ENCODE results near the gene PAXX. TPM values are rescaled to one million over a fixed set of nuclear protein-coding genes. Genes with fewer than 3 reads are reported as not detected.

PAXX gene
- polyA plus RNA-seq, 1 donor (not counting 4 experiments of a cell fraction or from before 2014, with no cell fraction given) = 11.2 TPM

- H3K9me3 ChIP-seq (ENCODE audit: control insufficient read depth, low read depth, low read length) = no peaks in the 10 kb centered on the region
- FAIRE-seq (peak; percentile 9), DNase-seq (ENCODE audit: low read depth, low spot score) (peak; percentile 36)
- H3K4me1 ChIP-seq (ENCODE audit: control insufficient read depth, extremely low read depth, insufficient read depth, low read length) = peaks cover 14% of the 10 kb centered on the region
- dilution Hi-C loops (cut with MboI; ENCODE audit: extremely low pct_ligation_motif_present, low sequenced_read_pairs) = loop anchor here (25.0 kb wide), 1 partner anchor 132 kb away; the partner anchor contains the start of gene RABL6
- H4K20me1 ChIP-seq (ENCODE audit: control insufficient read depth, extremely low read depth, insufficient read depth, low read length) = no peaks in the 10 kb centered on the region
- peaks cover 31% of the 10 kb centered on the region for H3K79me2 ChIP-seq (ENCODE audit: control insufficient read depth, insufficient read depth, low read length)
- peak within 1 kb of the TSS; percentile 40 for H2AFZ ChIP-seq (ENCODE audit: control insufficient read depth, low read length)
- peak within 1 kb of the TSS; percentile 67 for H3K27ac ChIP-seq (ENCODE audit: control insufficient read depth, insufficient read depth, low read length)
- peaks cover 15 to 24% of the 10 kb centered on the region in 2 experiments for H3K36me3 ChIP-seq (ENCODE audit: control insufficient read depth in 2 of 2, extremely low read depth in 1 of 2, insufficient read depth in 2 of 2, low read length in 2 of 2)
- no peaks in the 10 kb centered on the region for H3K27me3 ChIP-seq (ENCODE audit: control insufficient read depth, extremely low read depth, insufficient read depth, low read length)
- H3K9me1 ChIP-seq (ENCODE audit: control insufficient read depth, extremely low read depth, insufficient read depth, low read length) = no peaks in the 10 kb centered on the region
- no peak for TF ChIP-seq EZH2 (IDR thresholded peaks at IDR 0.05; ENCODE audit: low read length)
- TF ChIP-seq, protein P1, sequence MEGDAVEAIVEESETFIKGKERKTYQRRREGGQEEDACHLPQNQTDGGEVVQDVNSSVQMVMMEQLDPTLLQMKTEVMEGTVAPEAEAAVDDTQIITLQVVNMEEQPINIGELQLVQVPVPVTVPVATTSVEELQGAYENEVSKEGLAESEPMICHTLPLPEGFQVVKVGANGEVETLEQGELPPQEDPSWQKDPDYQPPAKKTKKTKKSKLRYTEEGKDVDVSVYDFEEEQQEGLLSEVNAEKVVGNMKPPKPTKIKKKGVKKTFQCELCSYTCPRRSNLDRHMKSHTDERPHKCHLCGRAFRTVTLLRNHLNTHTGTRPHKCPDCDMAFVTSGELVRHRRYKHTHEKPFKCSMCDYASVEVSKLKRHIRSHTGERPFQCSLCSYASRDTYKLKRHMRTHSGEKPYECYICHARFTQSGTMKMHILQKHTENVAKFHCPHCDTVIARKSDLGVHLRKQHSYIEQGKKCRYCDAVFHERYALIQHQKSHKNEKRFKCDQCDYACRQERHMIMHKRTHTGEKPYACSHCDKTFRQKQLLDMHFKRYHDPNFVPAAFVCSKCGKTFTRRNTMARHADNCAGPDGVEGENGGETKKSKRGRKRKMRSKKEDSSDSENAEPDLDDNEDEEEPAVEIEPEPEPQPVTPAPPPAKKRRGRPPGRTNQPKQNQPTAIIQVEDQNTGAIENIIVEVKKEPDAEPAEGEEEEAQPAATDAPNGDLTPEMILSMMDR (optimal IDR thresholded peaks at IDR 0.05 in 1 of 3, IDR thresholded peaks at IDR 0.05 in 1 of 3, conservative IDR thresholded peaks at IDR 0.05 in 1 of 3; ENCODE audit: extremely low read depth in 1 of 3, insufficient read depth in 2 of 3, low read length in 3 of 3) = peak in 2 of 3 experiments; percentile 81 to 97
- H3K4me3 ChIP-seq (ENCODE audit: control insufficient read depth in 2 of 3, extremely low read depth in 1 of 3, insufficient read depth in 2 of 3, low read depth in 1 of 3, low read length in 3 of 3) = peak within 1 kb of the TSS; percentile 73 to 87 (median 85)
- peak within 1 kb of the TSS; percentile 83 for H3K4me2 ChIP-seq (ENCODE audit: control insufficient read depth, extremely low read depth, insufficient read depth, low read depth, low read length)
- peak within 1 kb of the TSS; percentile 80 for H3K9ac ChIP-seq (ENCODE audit: control insufficient read depth, extremely low read depth, insufficient read depth, low read length)
These were observed 47.5 kb upstream of the PAXX start, which contains the start of the genes C8G and FBXW5 for GRCh38 chr9:136944519-136945332. Gene C8G, plus strand, starts transcription at chr9:136945243. Its CDS starts 78 bp downstream, at chr9:136945321. Gene FBXW5, minus strand, starts transcription at chr9:136944738. Its CDS starts 655 bp downstream, at chr9:136944083.

GRCh38 chr9:136945333-136946227 is 46.6 kb upstream of the PAXX start:
- TF ChIP-seq, protein P1 (optimal IDR thresholded peaks at IDR 0.05 in 1 of 3, IDR thresholded peaks at IDR 0.05 in 1 of 3, conservative IDR thresholded peaks at IDR 0.05 in 1 of 3; ENCODE audit: extremely low read depth in 1 of 3, insufficient read depth in 2 of 3, low read length in 3 of 3) = no peak
- TF ChIP-seq EZH2 (IDR thresholded peaks at IDR 0.05; ENCODE audit: low read length) = no peak
- dilution Hi-C loops (cut with MboI; ENCODE audit: extremely low pct_ligation_motif_present, low sequenced_read_pairs) = loop anchor here (25.0 kb wide), 1 partner anchor 133 kb away; the partner anchor contains the start of gene RABL6
- H3K27ac ChIP-seq (ENCODE audit: control insufficient read depth, insufficient read depth, low read length) = no peak overlapping the region
- no peaks in the 10 kb centered on the region for H3K9me1 ChIP-seq (ENCODE audit: control insufficient read depth, extremely low read depth, insufficient read depth, low read length)
- peaks cover 31% of the 10 kb centered on the region for H3K79me2 ChIP-seq (ENCODE audit: control insufficient read depth, insufficient read depth, low read length)
- FAIRE-seq = no peak
- no peaks in the 10 kb centered on the region for H3K27me3 ChIP-seq (ENCODE audit: control insufficient read depth, extremely low read depth, insufficient read depth, low read length)
- DNase-seq (ENCODE audit: low read depth, low spot score) = no peak
- H3K4me2 ChIP-seq (ENCODE audit: control insufficient read depth, extremely low read depth, insufficient read depth, low read depth, low read length) = no peak overlapping the region
- peaks cover 19% of the 10 kb centered on the region for H3K4me1 ChIP-seq (ENCODE audit: control insufficient read depth, extremely low read depth, insufficient read depth, low read length)
- no peaks in the 10 kb centered on the region for H3K9me3 ChIP-seq (ENCODE audit: control insufficient read depth, low read depth, low read length)
- H3K9ac ChIP-seq (ENCODE audit: control insufficient read depth, extremely low read depth, insufficient read depth, low read length) = no peak overlapping the region
- no peak overlapping the region for H2AFZ ChIP-seq (ENCODE audit: control insufficient read depth, low read length)
- H3K36me3 ChIP-seq (ENCODE audit: control insufficient read depth in 2 of 2, extremely low read depth in 1 of 2, insufficient read depth in 2 of 2, low read length in 2 of 2) = peaks cover 9 to 16% of the 10 kb centered on the region in 2 experiments
- H3K4me3 ChIP-seq (ENCODE audit: control insufficient read depth in 2 of 3, extremely low read depth in 1 of 3, insufficient read depth in 2 of 3, low read depth in 1 of 3, low read length in 3 of 3) = no peak overlapping the region
- no peaks in the 10 kb centered on the region for H4K20me1 ChIP-seq (ENCODE audit: control insufficient read depth, extremely low read depth, insufficient read depth, low read length)
